RWPE2 (cell line): ENCODE results near the gene KRT76.

Experiments used
- ATAC-seq: fragments of 200-7000 bp; cut with Tn5 transposase; 3 replicates; pipeline ENCODE4 v1.9.1; 2021; ENCODE audit warnings: low read depth
- DNase-seq: peaks from one replicate; pipeline ENCODE4 v3.0.0-alpha.2; 2020; ENCODE audit warnings: low spot score
- H3K27ac ChIP-seq: fragments of 450-650 bp; 2 replicates; pipeline ENCODE4 v1.5.1; 2017; ENCODE audit warnings: mild to moderate bottlenecking; ENCODE audit not compliant: poor library complexity, severe bottlenecking
- H3K27me3 ChIP-seq: fragments of 250-450 bp; sonication (Bioruptor Pico); 2 replicates; pipeline ENCODE4 v1.5.1; 2021; ENCODE audit warnings: mild to moderate bottlenecking, moderate library complexity; ENCODE audit not compliant: insufficient read depth, poor library complexity, severe bottlenecking
- H3K36me3 ChIP-seq: fragments of 250-450 bp; sonication (Bioruptor Pico); 2 replicates; pipeline ENCODE4 v1.5.1; 2020; ENCODE audit warnings: low read depth, mild to moderate bottlenecking, moderate library complexity
- H3K4me1 ChIP-seq: fragments of 250-450 bp; sonication (Bioruptor Pico); 2 replicates; pipeline ENCODE4 v1.5.1; 2021; ENCODE audit warnings: mild to moderate bottlenecking, moderate library complexity; ENCODE audit not compliant: insufficient read depth, poor library complexity, severe bottlenecking
- H3K4me3 ChIP-seq: fragments of 250-450 bp; sonication (Bioruptor Pico); 2 replicates; pipeline ENCODE4 v1.5.1; 2021; ENCODE audit warnings: mild to moderate bottlenecking, moderate library complexity; ENCODE audit not compliant: severe bottlenecking
- H3K9me3 ChIP-seq: fragments of 250-450 bp; sonication (Bioruptor Pico); 2 replicates; pipeline ENCODE4 v1.5.1; 2021; ENCODE audit warnings: mild to moderate bottlenecking, moderate library complexity; ENCODE audit not compliant: severe bottlenecking
- CTCF ChIP-seq: fragments of 450-650 bp; IDR thresholded peaks from one replicate; pipeline ENCODE4 v1.5.1; 2017; ENCODE audit warnings: mild to moderate bottlenecking, moderate library complexity; ENCODE audit not compliant: poor library complexity, severe bottlenecking

Gene KRT76

GRCh38 chr12:52811191-52812072 is 34.3 kb upstream of the KRT76 start:
- H3K27ac ChIP-seq, result no peak overlapping the region
- ATAC-seq (no peak), DNase-seq (no peak)
- no peaks in the 10 kb centered on the region for H3K36me3 ChIP-seq
- no peaks in the 10 kb centered on the region for H3K4me1 ChIP-seq
- H3K4me3 ChIP-seq, result no peak overlapping the region
- no peaks in the 10 kb centered on the region for H3K9me3 ChIP-seq
- H3K27me3 ChIP-seq, result no peaks in the 10 kb centered on the region
- no peak for TF ChIP-seq CTCF

- ATAC-seq (no peak), DNase-seq (no peak)
- Histone ChIP-seq H3K27me3 (no peaks in the 10 kb centered on the region), H3K4me1 (no peaks in the 10 kb centered on the region), H3K9me3 (no peaks in the 10 kb centered on the region), H3K27ac (no peak overlapping the region), H3K36me3 (no peaks in the 10 kb centered on the region), H3K4me3 (no peak overlapping the region)
- TF ChIP-seq CTCF, result no peak
These were observed 33.4 kb upstream of the KRT76 start for GRCh38 chr12:52810554-52810953.

- no peak for TF ChIP-seq CTCF
- Histone ChIP-seq H3K27me3 (no peaks in the 10 kb centered on the region), H3K27ac (no peak overlapping the region), H3K4me1 (no peaks in the 10 kb centered on the region), H3K9me3 (no peaks in the 10 kb centered on the region), H3K36me3 (no peaks in the 10 kb centered on the region), H3K4me3 (no peak overlapping the region)
- ATAC-seq, result no peak
- no peak for DNase-seq
These were observed 32.0 kb upstream of the KRT76 start for GRCh38 chr12:52809166-52809565.

GRCh38 chr12:52808573-52809160 is 31.5 kb upstream of the KRT76 start:
- ATAC-seq (no peak), DNase-seq (no peak)
- Histone ChIP-seq H3K4me1 (no peaks in the 10 kb centered on the region), H3K27ac (no peak overlapping the region), H3K27me3 (no peaks in the 10 kb centered on the region), H3K9me3 (no peaks in the 10 kb centered on the region), H3K4me3 (no peak overlapping the region), H3K36me3 (no peaks in the 10 kb centered on the region)
- no peak for TF ChIP-seq CTCF
